Tibial nerve (tissue), 4 donors: ENCODE measurements around the gene PLEKHS1. TPM values are rescaled to one million over a fixed set of nuclear protein-coding genes. Genes with fewer than 3 reads are reported as not detected.

ENCODE experiments used
- DNase-seq, 2 donors: peaks; one replicate each; pipeline ENCODE4 v3.0.0-alpha.2; 2019; ENCODE audit warnings: low spot score in 2 of 2
- H3K27ac ChIP-seq, 4 donors: fragments of 200-600 bp; sonication (generic) in 3 of 4; one replicate each; pipeline ENCODE4 v1.5.1; 2017 to 2019; ENCODE audit warnings: mild to moderate bottlenecking in 1 of 4
- H3K27me3 ChIP-seq, 2 donors: fragments of 200-600 bp; sonication (generic) in 1 of 2; one replicate each; pipeline versions ENCODE4 v1.5.1 to v1.6.0; 2017 to 2019
- H3K36me3 ChIP-seq, 3 donors: fragments of 200-600 bp; sonication (generic); one replicate each; pipeline ENCODE4 v1.5.1; 2018 to 2019
- H3K4me1 ChIP-seq, 4 donors: fragments of 200-600 bp; sonication (generic) in 3 of 4; one replicate each; pipeline ENCODE4 v1.5.1; 2017 to 2019
- H3K4me3 ChIP-seq, 4 donors: fragments of 200-600 bp; sonication (generic) in 3 of 4; one replicate each; pipeline ENCODE4 v1.5.1; 2017 to 2019; ENCODE audit warnings: mild to moderate bottlenecking in 1 of 4, moderate library complexity in 1 of 4
- H3K9me3 ChIP-seq, 4 donors: fragments of 200-600 bp; sonication (generic) in 3 of 4; one replicate each; pipeline ENCODE4 v1.5.1; 2017 to 2019
- EP300 ChIP-seq, 2 donors: sonication (generic); formaldehyde crosslinking; IDR thresholded peaks; one replicate each; pipeline ENCODE4 v1.6.1; 2017; ENCODE audit warnings: antibody characterized with exemption in 2 of 2, mild to moderate bottlenecking in 1 of 2
- POLR2A ChIP-seq, 2 donors: fragments of 450-650 bp; IDR thresholded peaks; one replicate each; pipeline ENCODE4 v1.6.1; 2017; ENCODE audit warnings: antibody characterized with exemption in 2 of 2, mild to moderate bottlenecking in 2 of 2, moderate library complexity in 2 of 2
- WGBS, 2 donors: methylation state at CpG; one replicate each; pipeline ENCODE4 v1.1.5; 2018; 5-methylcytosine and 5-hydroxymethylcytosine counted together
- total RNA-seq, 4 donors: library from RNA; depleted of rRNA; stranded (reverse); fragments of >200 nt; gene quantifications; one replicate each; pipeline ENCODE4 v1.1.0, GENCODE V29; 2016
- TF ChIP-seq, protein P1 (sequence below), 5 experiments: fragments of 200-600 bp in 3 of 5; fragments of 450-650 bp in 2 of 5; sonication (generic) in 3 of 5; IDR thresholded peaks; one replicate each; pipeline ENCODE4 v1.5.1; 2016 to 2019; ENCODE audit warnings: antibody characterized with exemption in 5 of 5, mild to moderate bottlenecking in 3 of 5, moderate library complexity in 2 of 5

The PLEKHS1 gene
- total RNA-seq, 4 donors from 2014 or later: not detected

DNA sequence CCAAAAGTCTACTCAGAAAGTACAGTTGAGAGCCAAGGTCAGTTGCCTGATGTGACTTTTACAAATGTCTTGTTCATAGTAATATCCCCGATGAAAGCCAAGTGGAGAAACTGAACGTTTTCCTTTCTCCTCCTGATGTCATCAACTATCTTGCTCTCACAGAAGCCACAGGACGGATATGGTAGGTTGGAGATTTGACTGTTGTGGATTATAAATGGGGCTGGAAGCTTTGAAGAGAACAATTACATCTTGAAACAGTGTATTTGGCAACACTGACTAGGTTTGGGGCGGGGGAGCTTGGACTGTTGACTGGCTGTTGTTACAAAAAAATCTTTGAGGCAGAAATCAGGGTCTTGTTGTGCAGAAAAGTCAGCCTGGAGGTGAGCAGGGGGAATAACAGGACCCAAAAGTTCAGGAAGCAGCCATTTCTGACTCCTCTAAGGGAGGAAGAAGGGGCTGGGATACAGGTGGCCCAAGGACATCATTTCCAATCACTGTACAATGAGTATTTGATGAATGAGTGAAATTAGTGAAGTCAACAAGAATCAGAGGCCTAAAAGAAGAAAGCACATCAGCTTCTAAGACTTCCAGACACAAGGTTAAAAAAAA lies 24.3 kb downstream of the PLEKHS1 start:
- DNase-seq: no peak
- Histone ChIP-seq H3K9me3 (no peaks in the 10 kb centered on the region), H3K27ac (no peak overlapping the region), H3K36me3 (no peaks in the 10 kb centered on the region), H3K27me3 (no peaks in the 10 kb centered on the region), H3K4me1 (no peaks in the 10 kb centered on the region), H3K4me3 (no peak overlapping the region)
- TF ChIP-seq EP300 (IDR thresholded peaks at IDR 0.05) (no peak), POLR2A (IDR thresholded peaks at IDR 0.05) (no peak)
- TF ChIP-seq, protein P1, sequence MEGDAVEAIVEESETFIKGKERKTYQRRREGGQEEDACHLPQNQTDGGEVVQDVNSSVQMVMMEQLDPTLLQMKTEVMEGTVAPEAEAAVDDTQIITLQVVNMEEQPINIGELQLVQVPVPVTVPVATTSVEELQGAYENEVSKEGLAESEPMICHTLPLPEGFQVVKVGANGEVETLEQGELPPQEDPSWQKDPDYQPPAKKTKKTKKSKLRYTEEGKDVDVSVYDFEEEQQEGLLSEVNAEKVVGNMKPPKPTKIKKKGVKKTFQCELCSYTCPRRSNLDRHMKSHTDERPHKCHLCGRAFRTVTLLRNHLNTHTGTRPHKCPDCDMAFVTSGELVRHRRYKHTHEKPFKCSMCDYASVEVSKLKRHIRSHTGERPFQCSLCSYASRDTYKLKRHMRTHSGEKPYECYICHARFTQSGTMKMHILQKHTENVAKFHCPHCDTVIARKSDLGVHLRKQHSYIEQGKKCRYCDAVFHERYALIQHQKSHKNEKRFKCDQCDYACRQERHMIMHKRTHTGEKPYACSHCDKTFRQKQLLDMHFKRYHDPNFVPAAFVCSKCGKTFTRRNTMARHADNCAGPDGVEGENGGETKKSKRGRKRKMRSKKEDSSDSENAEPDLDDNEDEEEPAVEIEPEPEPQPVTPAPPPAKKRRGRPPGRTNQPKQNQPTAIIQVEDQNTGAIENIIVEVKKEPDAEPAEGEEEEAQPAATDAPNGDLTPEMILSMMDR (IDR thresholded peaks at IDR 0.05): no peak
- 64 to 68% methylated on average over 4 of the region's 4 CpGs for WGBS, 2 donors

DNA sequence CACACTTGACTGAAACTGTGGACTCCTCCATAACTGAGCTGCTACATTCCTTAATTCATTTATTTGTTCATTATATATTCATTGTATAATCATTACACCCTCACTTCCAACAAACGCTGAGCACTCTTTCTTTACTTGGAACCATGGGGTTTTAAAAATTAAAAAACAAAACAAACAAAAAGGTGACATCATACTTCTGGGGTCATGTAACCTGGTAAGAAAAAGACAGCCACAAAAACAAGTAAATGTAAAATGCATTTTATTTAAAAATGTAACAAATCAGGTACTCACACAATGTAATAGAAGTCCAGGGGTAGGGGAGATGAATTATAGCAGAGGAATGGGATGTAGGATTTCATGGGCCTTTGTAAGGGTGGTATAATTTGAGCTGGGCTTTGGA lies 25.1 kb downstream of the PLEKHS1 start:
- TF ChIP-seq EP300 (IDR thresholded peaks at IDR 0.05): no peak
- no peak for TF ChIP-seq POLR2A (IDR thresholded peaks at IDR 0.05)
- TF ChIP-seq, protein P1 (IDR thresholded peaks at IDR 0.05): no peak
- H3K27me3 ChIP-seq: no peaks in the 10 kb centered on the region
- H3K9me3 ChIP-seq: no peaks in the 10 kb centered on the region
- WGBS, 2 donors: 79 to 84% methylated on average over 1 of the region's 1 CpG
- H3K36me3 ChIP-seq: no peaks in the 10 kb centered on the region
- DNase-seq: no peak
- H3K27ac ChIP-seq: no peak overlapping the region
- no peaks in the 10 kb centered on the region for H3K4me1 ChIP-seq
- no peak overlapping the region for H3K4me3 ChIP-seq

DNA sequence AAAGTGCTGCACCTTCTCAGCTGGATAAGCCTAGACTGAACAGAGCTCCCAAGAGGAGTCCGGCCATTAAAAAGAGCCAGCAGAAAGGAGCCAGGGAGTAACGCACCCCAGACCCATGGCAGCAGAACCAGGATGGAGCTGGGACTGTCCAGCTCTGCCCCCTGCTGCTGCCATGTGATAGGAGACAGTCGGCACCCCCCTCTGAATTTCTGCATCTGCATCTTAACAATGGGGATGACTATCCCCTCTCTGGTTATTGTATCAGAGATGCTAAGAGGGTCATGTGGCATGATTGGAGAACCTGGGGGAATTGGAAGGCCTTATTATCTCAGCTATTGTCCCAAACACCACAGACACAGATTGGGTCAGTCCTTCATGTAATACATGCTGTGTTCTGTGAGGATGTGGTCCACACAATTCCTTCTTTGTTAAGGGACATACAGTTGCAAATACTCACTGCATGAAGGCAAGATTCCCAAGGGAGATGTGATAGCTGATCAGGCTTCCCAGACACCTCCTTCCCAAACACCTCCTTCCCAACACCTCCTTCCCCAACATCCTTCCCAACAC lies 29.3 kb downstream of the PLEKHS1 start:
- WGBS, 2 donors: 59 to 81% methylated on average over 3 of the region's 3 CpGs
- TF ChIP-seq POLR2A (IDR thresholded peaks at IDR 0.05) (no peak), EP300 (IDR thresholded peaks at IDR 0.05) (no peak)
- TF ChIP-seq, protein P1 (IDR thresholded peaks at IDR 0.05): no peak
- H3K4me3 ChIP-seq: no peak overlapping the region

DNA sequence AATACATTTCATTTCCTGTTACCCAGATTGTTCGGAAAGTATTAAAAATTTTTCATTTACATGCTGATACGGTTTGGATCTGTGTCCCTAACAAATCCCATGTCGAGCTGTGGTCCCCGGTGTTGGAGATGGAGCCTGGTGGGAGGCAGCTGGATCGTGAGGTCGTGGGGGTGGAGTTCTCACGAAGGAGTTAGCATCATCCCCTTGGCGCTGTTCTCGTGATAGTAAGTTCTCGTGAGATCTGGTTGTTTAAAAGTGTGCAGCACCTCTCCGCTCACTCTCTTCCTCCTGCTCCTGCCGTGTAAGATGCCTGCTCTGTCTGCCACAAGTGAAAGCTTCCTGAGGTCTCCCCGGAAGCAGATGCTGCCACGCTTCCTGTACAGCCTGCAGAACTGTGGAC lies 30.9 kb downstream of the PLEKHS1 start:
- WGBS, 2 donors: 80 to 82% methylated on average over 14 of the region's 14 CpGs
- TF ChIP-seq, protein P1 (IDR thresholded peaks at IDR 0.05): no peak
- no peak for TF ChIP-seq EP300 (IDR thresholded peaks at IDR 0.05)
- TF ChIP-seq POLR2A (IDR thresholded peaks at IDR 0.05): no peak

More for the DNA sequence above, 29.3 kb downstream of the PLEKHS1 start:
- no peak overlapping the region for H3K27ac ChIP-seq
- no peaks in the 10 kb centered on the region for H3K9me3 ChIP-seq
- no peaks in the 10 kb centered on the region for H3K27me3 ChIP-seq
- H3K36me3 ChIP-seq: no peaks in the 10 kb centered on the region
- H3K4me1 ChIP-seq: no peaks in the 10 kb centered on the region
- DNase-seq: no peak

DNA sequence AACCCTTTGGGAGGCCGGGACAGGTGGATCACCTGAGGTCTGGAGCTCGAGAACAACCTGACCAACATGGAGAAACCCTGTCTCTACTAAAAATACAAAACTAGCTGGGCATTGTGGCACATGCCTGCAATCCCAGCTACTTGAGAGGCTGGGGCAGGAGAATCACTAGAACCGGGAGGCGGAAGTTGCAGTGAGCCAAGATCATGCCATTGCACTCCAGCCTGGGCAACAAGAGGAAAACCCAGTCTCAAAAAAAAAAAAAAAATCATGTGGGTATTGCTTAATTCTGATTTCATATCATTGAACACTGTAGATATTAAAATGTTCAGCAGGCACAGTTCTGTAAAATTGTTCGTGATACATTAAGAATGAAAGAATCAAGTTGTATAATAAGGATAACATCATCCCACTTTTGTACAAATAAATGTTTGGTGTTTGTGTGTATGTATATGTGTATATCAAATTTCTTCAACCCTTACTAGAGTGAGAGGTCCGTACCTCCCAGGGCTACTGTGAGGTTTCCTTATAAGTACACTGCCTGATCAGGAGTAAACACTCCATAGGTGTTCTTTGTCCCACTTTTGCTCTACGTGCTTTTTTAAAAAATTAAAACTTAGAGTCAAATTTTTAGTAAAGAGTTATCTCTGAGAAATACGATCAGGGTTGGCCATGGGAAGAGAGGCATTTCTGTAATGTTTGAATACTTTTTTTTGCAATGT lies 31.7 kb downstream of the PLEKHS1 start:
- no peaks in the 10 kb centered on the region for H3K9me3 ChIP-seq
- no peak for DNase-seq
- no peaks in the 10 kb centered on the region for H3K36me3 ChIP-seq
- no peak overlapping the region for H3K4me3 ChIP-seq
- H3K4me1 ChIP-seq: no peaks in the 10 kb centered on the region
- TF ChIP-seq, protein P1 (IDR thresholded peaks at IDR 0.05): no peak
- TF ChIP-seq EP300 (IDR thresholded peaks at IDR 0.05) (no peak), POLR2A (IDR thresholded peaks at IDR 0.05) (no peak)
- 87 to 88% methylated on average over 8 of the region's 8 CpGs for WGBS, 2 donors
- H3K27ac ChIP-seq: no peak overlapping the region
- no peaks in the 10 kb centered on the region for H3K27me3 ChIP-seq

More for the DNA sequence above, 30.9 kb downstream of the PLEKHS1 start:
- no peak overlapping the region for H3K27ac ChIP-seq
- no peak for DNase-seq
- no peaks in the 10 kb centered on the region for H3K9me3 ChIP-seq
- H3K4me1 ChIP-seq: no peaks in the 10 kb centered on the region
- H3K36me3 ChIP-seq: no peaks in the 10 kb centered on the region
- H3K4me3 ChIP-seq: no peak overlapping the region
- H3K27me3 ChIP-seq: no peaks in the 10 kb centered on the region
